Activated CD8-positive, alpha-beta memory T cell treated with anti-CD3 and anti-CD28 coated beads for 36 hours (primary cell): Measurements from ENCODE around the gene CGB3. TPM values are rescaled to one million over a fixed set of nuclear protein-coding genes. Genes with fewer than 3 reads are reported as not detected.

Experiments
- CTCF ChIA-PET: fragments of 350-600 bp; sonication (Branson Sonifier 250); formaldehyde crosslinking; loops from one replicate; lab custom pipeline; 2021; ENCODE audit warnings: antibody characterized with exemption; lab: Charles Lee
- POLR2A ChIA-PET: fragments of 350-600 bp; sonication (Branson Sonifier 250); formaldehyde crosslinking; loops from one replicate; lab custom pipeline; 2021; ENCODE audit warnings: antibody characterized with exemption; lab: Charles Lee
- total RNA-seq, 2 experiments: library from RNA; stranded (reverse); gene quantifications; one replicate each; pipeline ENCODE4 v1.2.3, GENCODE V29; 2021

Gene CGB3
- total RNA-seq, 2 experiments from 2014 or later, result not detected

- ChIA-PET POLR2A (interaction anchor here (0.5 to 0.7 kb wide), 2 partner anchors 36 to 90 kb away, joined by 3 to 4 read pairs; no protein-coding TSS in a partner anchor), CTCF (interaction anchor here (0.9 to 1.1 kb wide), 3 partner anchors 19 to 37 kb away, joined by 3 to 4 read pairs (median 3); no protein-coding TSS in a partner anchor)
These were observed 4.7 kb downstream of the CGB3 start for GRCh38 chr19:49019242-49019932.

- POLR2A ChIA-PET, result interaction anchor here (0.7 to 0.8 kb wide), 2 partner anchors 37 to 102 kb away, joined by 4 read pairs; no protein-coding TSS in a partner anchor
- CTCF ChIA-PET, result interaction anchor here (1.0 to 1.5 kb wide), 2 partner anchors 18 to 37 kb away, joined by 3 to 7 read pairs; no protein-coding TSS in a partner anchor
These were observed 5.5 kb downstream of the CGB3 start for GRCh38 chr19:49018388-49019241.

- ChIA-PET CTCF (interaction anchor here (0.6 to 1.5 kb wide), 2 partner anchors 18 to 295 kb away, joined by 4 to 7 read pairs; no protein-coding TSS in a partner anchor), POLR2A (interaction anchor here (0.8 kb wide), 1 partner anchor 102 kb away, joined by 4 read pairs; no protein-coding TSS in a partner anchor)
These were observed 6.3 kb downstream of the CGB3 start for GRCh38 chr19:49017666-49018351.

- CTCF ChIA-PET, result interaction anchor here (0.6 to 1.5 kb wide), 2 partner anchors 17 to 296 kb away, joined by 4 to 7 read pairs; no protein-coding TSS in a partner anchor
- POLR2A ChIA-PET, result interaction anchor here (1.0 kb wide), 1 partner anchor 12 kb away, joined by 3 read pairs; no protein-coding TSS in a partner anchor
These were observed 7.0 kb downstream of the CGB3 start, which contains the start of gene LHB for GRCh38 chr19:49017041-49017665. Gene LHB, minus strand, starts transcription at chr19:49017091. Its CDS starts 10 bp downstream, at chr19:49017081.

- CTCF ChIA-PET, result interaction anchor here (0.8 kb wide), 1 partner anchor 17 kb away, joined by 4 read pairs; no protein-coding TSS in a partner anchor
- POLR2A ChIA-PET, result interaction anchor here (1.0 kb wide), 1 partner anchor 11 kb away, joined by 3 read pairs; no protein-coding TSS in a partner anchor
These were observed 7.9 kb downstream of the CGB3 start for GRCh38 chr19:49016067-49016839.

- POLR2A ChIA-PET, result no interaction called here
- CTCF ChIA-PET, result no interaction called here
These were observed 9.3 kb downstream of the CGB3 start for GRCh38 chr19:49014870-49015255.

- ChIA-PET CTCF (interaction anchor here (0.9 to 1.0 kb wide), 2 partner anchors 14 to 21 kb away, joined by 3 read pairs; partner anchors contain the start of genes GYS1 and RUVBL2), POLR2A (no interaction called here)
These were observed 9.8 kb downstream of the CGB3 start for GRCh38 chr19:49014123-49014869.

GRCh38 chr19:49011194-49011593 lies 12.9 kb downstream of the CGB3 start:
- ChIA-PET POLR2A (no interaction called here), CTCF (no interaction called here)

- CTCF ChIA-PET, result interaction anchor here (3.1 kb wide), 1 partner anchor 11 kb away, joined by 12 read pairs; no protein-coding TSS in a partner anchor
- POLR2A ChIA-PET, result no interaction called here
These were observed 13.7 kb downstream of the CGB3 start for GRCh38 chr19:49010453-49010852.

- ChIA-PET POLR2A (no interaction called here), CTCF (interaction anchor here (3.1 kb wide), 1 partner anchor 11 kb away, joined by 12 read pairs; no protein-coding TSS in a partner anchor)
These were observed 14.3 kb downstream of the CGB3 start for GRCh38 chr19:49009828-49010227.

GRCh38 chr19:49006905-49007304 lies 17.2 kb downstream of the CGB3 start:
- ChIA-PET POLR2A (no interaction called here), CTCF (no interaction called here)

- POLR2A ChIA-PET, result interaction anchor here (0.8 kb wide), 1 partner anchor 12 kb away, joined by 3 read pairs; the partner anchor contains the start of gene LHB
- CTCF ChIA-PET, result interaction anchor here (1.2 kb wide), 1 partner anchor 92 kb away, joined by 3 read pairs; no protein-coding TSS in a partner anchor
These were observed 19.0 kb downstream of the CGB3 start for GRCh38 chr19:49004964-49005614.

GRCh38 chr19:49004133-49004532 lies 20.0 kb downstream of the CGB3 start:
- CTCF ChIA-PET, result interaction anchor here (1.0 to 1.2 kb wide), 2 partner anchors 11 to 34 kb away, joined by 5 to 8 read pairs; partner anchors contain the start of gene GYS1
- POLR2A ChIA-PET, result interaction anchor here (0.5 to 0.7 kb wide), 3 partner anchors 84 to 212 kb away, joined by 3 to 5 read pairs (median 5); no protein-coding TSS in a partner anchor

GRCh38 chr19:48999481-49000325 lies 24.4 kb downstream of the CGB3 start:
- CTCF ChIA-PET, result interaction anchor here (0.6 to 2.3 kb wide), 11 partner anchors 9 to 199 kb away, joined by 3 to 12 read pairs (median 4); partner anchors contain the start of gene LIN7B
- POLR2A ChIA-PET, result interaction anchor here (0.6 kb wide), 3 partner anchors 9 to 554 kb away, joined by 3 to 5 read pairs (median 5); no protein-coding TSS in a partner anchor

GRCh38 chr19:48997972-48998371 lies 26.2 kb downstream of the CGB3 start:
- ChIA-PET CTCF (interaction anchor here (0.6 to 2.3 kb wide), 5 partner anchors 11 to 682 kb away, joined by 3 to 12 read pairs (median 4); no protein-coding TSS in a partner anchor), POLR2A (interaction anchor here (0.7 kb wide), 1 partner anchor 93 kb away, joined by 6 read pairs; no protein-coding TSS in a partner anchor)
